DMS153 treated with DMSO at 0.1 percent for 48 hours (cell line): Measurements from ENCODE around the gene LRCH2.
"Not testable (repeated sequence)": the region's sequence is repeated elsewhere in the genome, so short reads cannot be mapped to it uniquely, and the experiment has no call there.

ENCODE experiments used
- DNase-seq: peaks from one replicate; lab custom pipeline; 2025; ENCODE audit not compliant: unreplicated experiment; lab: John Stamatoyannopoulos, UW

Gene LRCH2, protein sequence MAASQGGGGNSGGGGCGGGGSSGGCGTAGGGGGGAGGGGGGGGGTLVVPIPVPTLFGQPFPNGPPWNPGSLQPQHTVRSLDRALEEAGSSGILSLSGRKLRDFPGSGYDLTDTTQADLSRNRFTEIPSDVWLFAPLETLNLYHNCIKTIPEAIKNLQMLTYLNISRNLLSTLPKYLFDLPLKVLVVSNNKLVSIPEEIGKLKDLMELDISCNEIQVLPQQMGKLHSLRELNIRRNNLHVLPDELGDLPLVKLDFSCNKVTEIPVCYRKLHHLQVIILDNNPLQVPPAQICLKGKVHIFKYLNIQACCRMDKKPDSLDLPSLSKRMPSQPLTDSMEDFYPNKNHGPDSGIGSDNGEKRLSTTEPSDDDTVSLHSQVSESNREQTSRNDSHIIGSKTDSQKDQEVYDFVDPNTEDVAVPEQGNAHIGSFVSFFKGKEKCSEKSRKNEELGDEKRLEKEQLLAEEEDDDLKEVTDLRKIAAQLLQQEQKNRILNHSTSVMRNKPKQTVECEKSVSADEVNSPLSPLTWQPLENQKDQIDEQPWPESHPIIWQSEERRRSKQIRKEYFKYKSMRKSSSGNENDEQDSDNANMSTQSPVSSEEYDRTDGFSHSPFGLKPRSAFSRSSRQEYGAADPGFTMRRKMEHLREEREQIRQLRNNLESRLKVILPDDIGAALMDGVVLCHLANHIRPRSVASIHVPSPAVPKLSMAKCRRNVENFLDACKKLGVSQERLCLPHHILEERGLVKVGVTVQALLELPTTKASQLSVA

DNA sequence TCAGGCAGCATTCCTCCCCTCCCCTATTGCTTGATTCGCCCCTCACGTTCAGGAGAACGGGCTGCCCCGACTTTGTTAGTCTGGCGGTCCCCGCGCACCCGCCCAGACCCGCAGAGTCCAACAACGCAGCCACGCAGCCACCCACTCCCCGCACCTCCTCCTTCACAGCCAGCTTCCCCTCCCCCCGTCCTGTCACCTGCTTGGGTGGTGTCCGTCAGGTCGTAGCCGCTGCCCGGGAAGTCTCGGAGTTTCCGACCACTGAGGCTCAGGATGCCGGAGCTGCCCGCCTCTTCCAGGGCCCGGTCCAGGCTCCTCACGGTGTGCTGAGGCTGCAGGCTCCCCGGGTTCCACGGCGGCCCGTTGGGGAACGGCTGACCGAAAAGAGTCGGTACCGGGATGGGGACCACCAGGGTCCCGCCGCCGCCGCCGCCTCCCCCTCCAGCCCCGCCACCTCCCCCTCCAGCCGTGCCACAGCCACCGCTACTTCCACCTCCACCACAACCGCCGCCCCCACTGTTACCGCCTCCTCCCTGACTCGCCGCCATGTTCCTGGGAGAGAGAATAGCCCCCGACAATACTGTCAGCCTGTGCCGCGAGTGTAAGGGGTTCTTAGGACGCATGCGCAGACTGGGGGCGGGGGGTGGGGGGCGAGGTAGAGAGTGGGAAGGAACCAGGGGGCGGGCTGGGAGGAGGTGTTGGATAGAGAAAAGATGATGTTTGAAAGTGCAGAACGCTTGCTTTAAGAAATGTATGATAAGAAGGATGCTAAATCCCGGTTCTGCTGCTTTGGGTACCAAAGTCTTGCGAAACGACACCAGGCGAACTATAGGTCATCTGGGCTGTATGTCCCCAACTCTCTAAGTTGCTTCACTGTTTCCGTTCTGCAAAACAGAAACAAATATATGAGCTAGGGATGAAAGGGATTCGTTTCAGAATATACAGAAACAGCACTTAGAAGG, at the start of gene LRCH2:
TSS of gene LRCH2 (minus strand) at position 600 of the 959 bp plus-strand sequence. CDS start at position 545, 55 bp downstream.
- no peak for DNase-seq

DNA sequence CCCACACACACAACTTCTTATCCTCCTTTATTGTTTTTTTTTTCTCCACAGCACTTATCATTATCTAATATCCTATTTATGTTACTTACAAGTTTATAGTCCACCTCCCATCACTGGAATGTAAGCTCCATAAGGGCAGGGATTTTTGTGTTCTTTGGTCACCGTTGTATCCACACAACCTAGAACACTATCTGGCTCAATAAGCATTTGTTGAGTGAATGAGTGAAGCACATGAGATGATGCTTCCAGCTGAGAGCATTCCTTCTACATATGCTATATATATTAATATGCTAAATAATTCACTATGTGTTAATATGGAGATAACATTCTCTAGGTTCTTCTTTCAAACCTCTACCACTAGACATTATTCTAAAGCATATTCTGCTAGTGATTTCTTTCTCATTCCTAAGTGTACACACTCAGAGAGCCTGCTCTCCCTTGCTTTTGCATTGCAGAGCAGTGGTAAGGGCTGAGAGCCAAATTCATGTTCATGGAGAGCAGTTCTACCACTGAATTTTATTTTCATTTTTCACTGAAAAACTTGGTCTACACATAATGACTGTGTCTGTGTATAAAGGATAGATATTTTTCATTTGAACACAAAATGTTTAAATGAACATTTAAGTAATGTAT, 35.3 kb upstream of the LRCH2 start:
- no peak for DNase-seq

DNA sequence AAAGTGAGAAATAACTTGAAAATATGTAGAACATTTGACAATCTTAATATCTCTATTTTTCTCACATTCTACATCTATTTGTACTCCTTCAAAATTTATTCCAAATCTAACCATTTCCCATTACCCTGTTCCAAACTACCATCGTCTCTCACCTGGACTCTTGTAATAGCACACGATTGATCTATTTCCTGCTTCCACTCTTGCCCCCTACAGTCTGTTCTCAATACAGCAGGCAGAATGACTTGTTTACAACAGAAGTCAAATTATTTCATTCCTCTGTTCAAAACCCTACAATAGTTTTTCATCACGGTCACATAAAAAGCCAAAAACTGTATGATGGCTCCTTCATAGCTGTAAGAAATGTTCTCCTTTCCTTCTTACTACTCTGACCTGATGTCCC, 34.5 kb upstream of the LRCH2 start:
- DNase-seq = no peak

DNA sequence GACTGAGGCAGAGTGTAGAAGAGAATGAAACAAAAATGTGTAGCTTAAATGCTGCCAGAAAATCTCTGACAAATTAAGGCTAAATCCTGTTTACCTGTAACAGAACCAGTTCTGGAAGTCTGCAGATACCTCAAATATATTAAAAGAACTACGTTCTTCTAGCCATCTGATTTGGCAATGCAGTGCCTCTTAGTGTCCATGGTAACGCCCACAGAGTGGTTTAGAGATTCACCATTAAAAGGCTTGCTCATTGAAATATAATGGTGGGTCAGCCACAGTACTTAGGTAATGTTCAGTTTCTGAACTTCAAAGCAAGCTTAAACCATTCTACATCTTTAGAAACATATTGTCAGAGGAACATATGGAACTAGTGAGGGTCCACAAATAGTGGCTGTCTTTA, 32.4 kb upstream of the LRCH2 start:
- DNase-seq = no peak

DNA sequence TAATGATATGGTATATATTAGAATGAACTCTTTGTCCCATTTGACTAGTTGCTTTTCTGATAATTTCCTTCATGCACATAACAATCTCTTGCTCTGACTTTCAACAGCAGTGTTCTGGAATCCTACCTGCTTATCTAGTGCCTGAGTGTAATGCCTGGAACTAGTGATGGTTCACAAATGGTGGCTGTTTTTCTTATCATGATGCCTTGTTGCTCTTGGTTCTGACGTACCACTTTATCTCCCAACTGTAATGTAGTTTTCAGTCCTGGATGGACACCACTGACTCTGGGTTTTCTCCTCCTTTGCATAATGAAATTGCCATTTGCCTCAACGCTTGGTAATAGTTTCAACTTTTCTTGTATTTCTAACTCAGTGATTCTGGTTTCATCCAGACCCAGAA, 30.1 kb upstream of the LRCH2 start:
- DNase-seq = no peak

DNA sequence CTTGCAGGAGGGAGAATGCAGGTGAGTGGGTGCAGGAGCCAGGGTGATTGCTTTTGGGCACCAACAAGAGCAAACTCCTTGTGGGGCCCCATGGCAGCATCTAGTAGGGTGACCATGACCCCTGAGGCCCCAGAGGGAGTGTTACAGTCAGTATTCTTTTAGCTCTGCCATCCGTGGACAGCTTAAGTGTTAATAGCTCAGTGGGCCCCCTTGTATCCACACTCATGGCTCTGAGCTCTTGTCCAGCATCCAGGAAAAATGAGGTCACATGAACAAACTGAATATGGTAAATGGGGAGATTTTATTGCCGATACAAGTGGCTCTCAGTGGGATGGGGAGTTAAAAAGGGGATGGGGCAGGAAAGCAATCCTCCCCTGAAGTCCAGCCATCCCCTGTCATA, 27.3 kb upstream of the LRCH2 start:
- DNase-seq = no peak

DNA sequence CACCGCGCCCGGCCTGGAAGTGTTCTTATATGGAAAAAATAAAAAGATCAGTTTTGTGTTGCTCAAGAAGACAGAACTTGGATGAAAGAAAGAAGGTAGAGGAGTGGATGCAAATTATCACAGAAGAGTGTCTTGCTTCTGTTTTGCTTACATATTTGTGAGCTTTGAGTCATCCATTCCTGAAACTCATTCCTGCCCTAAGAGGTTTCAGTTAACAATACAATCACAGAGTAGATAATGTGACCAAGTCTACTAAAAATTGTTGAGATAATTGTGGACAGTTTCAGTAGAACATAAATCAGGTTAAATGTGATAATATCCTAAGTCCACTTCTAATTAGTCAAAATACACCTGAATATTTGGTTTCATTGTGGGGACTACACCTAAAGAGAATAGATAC, 26.4 kb upstream of the LRCH2 start:
- no peak for DNase-seq

DNA sequence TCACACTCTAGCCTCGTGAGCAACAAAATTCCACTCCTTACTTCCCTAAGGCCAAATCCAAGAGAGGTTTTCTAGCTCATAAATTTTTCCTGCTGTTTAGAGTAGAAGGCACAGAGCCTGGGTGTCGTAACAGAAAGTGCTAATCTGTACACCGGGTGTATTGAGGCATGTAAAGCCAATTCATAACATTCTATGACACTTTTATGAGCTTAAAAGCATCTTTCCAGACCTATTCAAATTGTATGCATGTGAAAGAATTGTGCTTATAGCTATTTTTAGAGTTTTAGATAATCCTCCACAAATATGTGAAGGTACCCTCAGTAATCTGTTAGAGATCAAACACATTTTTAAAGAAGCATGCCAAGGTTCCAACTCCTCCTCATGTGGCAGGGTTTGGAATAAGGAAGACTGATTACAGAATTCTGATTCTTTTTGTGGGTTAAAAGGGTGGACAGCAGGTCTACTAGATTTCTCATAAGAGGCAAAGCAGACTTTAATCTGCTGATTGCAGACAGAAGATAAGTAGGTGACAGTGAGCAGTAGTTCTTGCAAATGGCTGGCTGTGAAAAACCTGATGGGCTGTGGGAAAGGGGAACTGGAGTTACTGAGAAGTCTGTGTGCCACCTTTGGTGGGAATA, 25.5 kb upstream of the LRCH2 start:
- DNase-seq = no peak

DNA sequence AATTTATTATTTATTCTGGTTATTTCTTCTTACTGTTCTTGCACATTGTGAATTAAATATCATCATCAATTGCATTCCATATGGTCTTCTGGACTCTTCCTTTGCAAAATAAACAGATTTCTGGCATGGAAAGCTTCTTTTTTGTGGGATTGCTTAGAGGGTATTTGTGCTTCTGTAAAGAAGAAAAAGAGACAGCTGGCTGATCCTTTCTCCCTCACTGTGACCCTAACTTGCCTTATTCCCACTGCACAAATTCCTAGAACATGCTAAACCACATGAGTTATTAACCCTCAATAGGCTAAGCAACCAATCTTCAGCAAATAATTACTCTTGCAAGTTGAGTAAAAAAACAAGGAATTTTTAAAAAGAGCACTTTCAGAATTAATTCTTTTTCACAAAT, 23.8 kb upstream of the LRCH2 start:
- no peak for DNase-seq

DNA sequence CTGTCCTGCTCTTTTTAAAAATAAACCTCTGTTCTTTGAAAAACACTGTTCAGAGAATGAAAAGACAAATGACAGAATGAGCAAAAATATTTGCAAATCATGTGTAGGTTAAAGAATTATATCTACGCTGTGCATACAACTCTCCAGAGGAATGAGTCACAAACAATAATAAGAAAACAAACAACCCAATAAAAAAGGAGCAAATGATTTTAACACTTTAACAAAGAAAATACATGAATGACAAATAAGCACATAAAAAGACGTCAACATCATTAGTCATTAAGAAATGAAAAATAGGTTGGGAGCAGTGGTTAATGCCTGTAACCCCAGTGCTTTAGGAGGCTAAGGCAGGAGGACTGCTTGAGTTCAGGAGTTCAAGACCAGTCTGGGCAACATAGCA, 21.1 kb upstream of the LRCH2 start:
- no peak for DNase-seq

DNA sequence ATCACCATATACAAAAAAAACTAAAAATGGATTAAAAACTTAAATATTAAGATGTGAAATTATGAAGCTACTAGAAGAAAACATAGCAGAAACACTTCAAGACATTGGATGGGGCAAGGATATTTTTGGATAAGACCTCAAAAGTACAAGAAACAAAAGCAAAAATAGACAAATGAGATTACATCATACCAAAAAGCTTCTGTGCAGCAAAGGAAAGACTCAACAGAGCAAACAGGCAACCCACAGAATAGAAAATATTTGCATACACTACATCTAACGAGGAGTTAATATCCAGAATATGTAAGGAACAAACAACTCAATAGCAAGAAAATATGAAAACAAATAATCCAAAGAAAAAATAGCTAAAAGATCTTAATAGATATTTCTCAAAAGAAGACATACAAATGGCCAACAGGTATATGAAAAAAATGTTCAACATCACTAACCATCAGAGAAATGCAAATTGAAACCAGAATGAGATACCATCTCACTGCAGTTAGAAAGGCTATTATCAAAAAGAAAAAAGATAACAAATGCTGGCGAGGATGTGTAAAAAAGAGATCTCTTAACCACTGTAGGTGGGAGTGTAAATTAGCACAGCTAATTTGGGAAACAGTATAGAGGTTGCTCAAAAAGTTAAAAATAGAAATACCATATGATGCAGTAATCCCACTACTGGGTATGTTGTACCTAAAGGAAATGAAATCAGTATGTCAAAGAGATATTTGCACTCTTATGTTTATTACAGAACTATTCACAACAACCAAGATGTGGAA, 17.8 kb upstream of the LRCH2 start:
- DNase-seq = no peak

DNA sequence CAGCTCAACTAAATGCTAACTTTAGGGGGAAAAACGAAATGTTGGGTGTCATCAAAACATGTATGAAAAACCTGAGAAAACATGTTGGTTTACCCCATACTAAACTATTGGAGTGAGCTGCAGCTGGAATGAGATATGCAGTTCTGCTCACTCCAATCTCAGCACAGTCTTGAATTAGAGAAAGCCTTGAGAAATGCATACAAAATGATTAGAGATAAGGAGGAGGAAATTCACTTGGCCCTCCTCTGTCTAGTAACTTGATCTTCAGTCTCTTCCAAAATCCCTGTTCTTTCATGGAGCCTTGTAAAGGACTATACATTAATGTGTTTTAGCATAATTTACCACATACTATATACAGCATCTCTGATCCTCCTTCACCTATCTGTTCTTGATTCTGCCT, 3.2 kb upstream of the LRCH2 start:
- no peak for DNase-seq

DNA sequence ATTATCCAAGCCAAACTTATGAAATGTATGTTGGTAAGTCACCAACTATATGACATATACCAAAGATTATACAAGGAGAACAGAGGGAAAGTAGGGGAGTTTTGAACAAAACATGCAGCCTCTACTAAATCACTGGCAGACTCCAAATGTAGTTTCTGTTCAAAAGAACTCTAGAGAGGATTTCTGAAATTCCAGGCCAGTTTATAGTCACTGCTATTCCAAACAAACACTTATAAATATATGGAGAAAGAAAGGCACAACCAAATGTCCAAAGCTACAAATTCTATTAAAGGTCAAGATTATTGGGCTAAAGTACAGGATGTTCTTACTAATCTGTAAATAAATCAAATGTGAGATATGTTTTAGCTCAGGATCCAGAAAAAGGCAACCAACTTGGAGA, 2.7 kb upstream of the LRCH2 start:
- no peak for DNase-seq

DNA sequence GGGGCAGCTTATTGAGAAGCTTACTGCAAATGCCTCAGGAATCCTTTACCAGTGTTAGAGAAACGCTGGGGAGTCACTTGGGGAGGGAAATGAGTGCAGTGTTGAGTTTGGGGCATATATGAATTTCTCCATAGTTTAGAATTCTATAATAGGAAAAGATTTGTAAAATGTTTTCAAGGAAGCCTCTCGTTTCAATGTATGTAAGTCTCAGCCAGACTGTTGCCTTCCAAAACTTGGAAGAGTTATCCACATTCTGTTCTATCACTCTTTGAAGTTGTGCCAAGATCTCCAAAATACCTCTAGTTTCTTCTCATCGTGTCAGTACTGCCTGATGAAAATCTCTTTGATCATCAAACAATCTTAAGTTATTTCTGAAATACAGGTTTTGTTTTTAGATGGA, 565 bp upstream of the LRCH2 start:
- no peak for DNase-seq

DNA sequence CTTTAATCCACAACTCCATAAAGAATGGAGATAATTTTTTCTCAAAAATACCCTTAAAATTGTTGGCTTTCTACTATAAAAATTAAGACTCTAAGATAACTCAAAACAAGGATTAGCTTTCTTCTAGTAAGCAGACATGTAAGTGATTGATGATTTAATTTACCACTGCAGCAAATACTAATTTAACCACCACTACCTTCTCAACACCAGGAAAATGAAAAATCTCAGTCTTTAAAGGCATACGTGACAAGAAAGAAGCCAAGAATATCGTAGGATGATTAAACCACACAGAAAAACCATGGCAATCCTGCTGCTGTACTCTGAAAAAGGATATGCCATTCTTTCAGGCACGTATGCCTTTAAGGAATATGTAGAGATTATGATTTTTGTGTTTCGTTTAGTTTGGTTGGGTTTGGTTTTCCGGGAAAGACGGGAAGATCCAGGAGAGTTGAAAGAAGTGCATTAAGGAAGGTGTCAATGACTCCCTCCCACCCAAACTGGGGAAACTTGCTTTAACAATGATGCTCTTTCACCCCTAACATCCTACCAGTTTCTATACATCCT, 881 bp downstream of the LRCH2 start:
- DNase-seq = no peak

DNA sequence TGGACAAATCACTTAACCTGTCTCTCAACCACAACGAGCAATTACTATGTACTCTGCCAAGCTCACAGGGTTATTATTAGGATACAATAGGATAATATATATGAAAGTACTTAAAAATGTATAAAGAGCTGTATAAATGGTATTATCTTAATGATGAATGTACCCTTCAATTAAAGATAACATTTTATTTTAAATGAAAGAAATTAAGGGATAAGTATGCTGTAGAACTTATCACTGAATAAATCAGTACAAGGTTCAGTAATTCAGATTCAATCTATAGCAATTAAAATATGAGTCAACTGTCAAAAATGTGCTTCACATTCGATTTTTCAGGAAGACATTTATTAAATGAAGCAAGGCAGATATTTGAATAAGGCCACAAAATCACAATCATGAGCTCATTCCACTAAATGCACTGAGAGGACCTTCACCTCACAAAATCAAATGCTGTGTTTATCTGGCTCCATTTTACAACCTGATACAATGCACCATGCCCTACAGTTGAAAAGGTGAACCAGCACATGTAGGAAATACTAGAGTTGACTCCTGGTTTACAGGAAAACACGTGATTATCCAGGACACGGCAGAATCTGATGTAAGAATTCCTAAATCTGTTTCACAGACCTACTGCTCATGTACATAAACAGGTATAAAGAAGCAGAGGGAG, 4.4 kb downstream of the LRCH2 start:
- DNase-seq = no peak

DNA sequence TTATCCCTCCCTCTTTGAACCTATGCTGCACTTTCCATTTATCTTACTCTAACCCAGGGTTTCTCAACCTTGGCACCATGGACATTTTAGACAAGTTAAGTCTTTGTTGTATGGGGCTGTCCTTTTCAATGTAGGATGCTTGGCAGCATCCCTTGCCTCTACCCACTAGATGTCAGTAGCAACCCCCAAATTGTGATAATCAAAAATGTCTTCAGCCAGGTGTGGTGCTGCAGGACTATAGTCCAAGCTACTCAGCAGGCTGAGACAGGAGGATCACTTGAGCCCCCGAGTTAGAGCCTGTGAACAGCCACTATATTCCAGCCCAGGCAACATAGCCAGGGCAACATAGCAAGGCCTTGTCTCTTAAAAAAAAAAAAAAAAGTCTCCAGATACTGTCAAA, 7.0 kb downstream of the LRCH2 start:
- DNase-seq = peak; percentile 4

DNA sequence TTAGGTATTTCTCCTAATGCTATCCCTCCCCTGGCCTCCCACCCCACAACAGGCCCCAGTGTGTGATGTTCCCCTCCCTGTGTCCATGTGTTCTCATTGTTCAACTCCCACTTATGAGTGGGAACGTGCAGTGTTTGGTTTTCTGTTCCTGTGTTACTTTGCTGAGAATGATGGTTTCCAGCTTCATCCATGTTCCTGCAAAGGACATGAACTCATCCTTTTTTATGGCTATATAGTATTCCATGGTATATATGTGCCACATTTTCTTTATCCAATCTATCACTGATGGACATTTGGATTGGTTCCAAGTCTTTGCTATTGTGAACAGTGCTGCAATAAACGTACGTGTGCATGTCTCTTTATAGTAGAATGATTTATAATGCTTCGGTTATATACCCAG, 16.6 kb downstream of the LRCH2 start:
- DNase-seq = not testable (repeated sequence)

DNA sequence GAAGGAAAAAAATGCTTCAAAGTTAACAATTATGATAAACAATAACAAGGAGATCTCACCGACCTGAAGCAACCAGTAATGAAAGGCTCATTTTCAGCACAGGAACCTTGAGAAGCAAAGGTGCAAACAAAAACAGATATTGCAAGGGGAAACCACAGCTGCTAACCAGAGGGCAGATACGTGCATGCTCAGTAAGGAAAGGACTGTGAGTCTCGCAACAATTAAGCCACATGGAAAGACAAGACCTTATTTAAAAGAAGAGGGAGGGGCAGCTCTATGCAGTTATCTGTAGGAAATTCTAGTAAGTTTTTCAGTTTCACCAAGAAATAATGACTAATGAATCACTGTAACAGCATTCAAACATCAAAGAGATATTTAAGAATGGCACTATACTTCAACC, 19.3 kb downstream of the LRCH2 start:
- DNase-seq = no peak
